Smooth muscle cell (in vitro differentiated cells): ENCODE measurements around the gene C9orf50. TPM values are rescaled to one million over a fixed set of nuclear protein-coding genes. Genes with fewer than 3 reads are reported as not detected.

Experiments
- DNase-seq: peaks from one replicate; lab custom pipeline; 2025; ENCODE audit not compliant: unreplicated experiment; lab: John Stamatoyannopoulos, UW
- H2AFZ ChIP-seq: fragments of 200-600 bp; sonication (generic); 2 replicates; pipeline ENCODE4 v1.6.0; 2016; ENCODE audit warnings: antibody characterized with exemption, low read depth, mild to moderate bottlenecking
- H3F3A ChIP-seq: fragments of 200-600 bp; sonication (generic); 2 replicates; pipeline ENCODE4 v1.6.0; 2017; ENCODE audit warnings: antibody characterized with exemption, low read depth
- H3K27ac ChIP-seq: fragments of 200-600 bp; sonication (generic); 2 replicates; pipeline ENCODE4 v1.5.1; 2016; ENCODE audit warnings: low read depth, mild to moderate bottlenecking
- H3K27me3 ChIP-seq: fragments of 200-600 bp; sonication (generic); 2 replicates; pipeline ENCODE4 v1.6.1; 2016; ENCODE audit warnings: low read depth, mild to moderate bottlenecking
- H3K36me3 ChIP-seq: fragments of 200-600 bp; sonication (generic); 2 replicates; pipeline ENCODE4 v1.5.1; 2016; ENCODE audit warnings: low read depth
- H3K4me1 ChIP-seq: fragments of 200-600 bp; sonication (generic); 2 replicates; pipeline ENCODE4 v1.5.1; 2016; ENCODE audit warnings: low read depth
- H3K4me2 ChIP-seq: fragments of 200-600 bp; sonication (generic); 2 replicates; pipeline ENCODE4 v1.6.0; 2016; ENCODE audit warnings: mild to moderate bottlenecking
- H3K4me3 ChIP-seq: fragments of 200-600 bp; sonication (generic); 2 replicates; pipeline ENCODE4 v1.5.1; 2016; ENCODE audit warnings: mild to moderate bottlenecking
- H3K79me2 ChIP-seq: fragments of 200-600 bp; sonication (generic); 2 replicates; pipeline ENCODE4 v1.6.0; 2016; ENCODE audit warnings: low read depth, mild to moderate bottlenecking
- H3K9ac ChIP-seq: fragments of 200-600 bp; sonication (generic); 2 replicates; pipeline ENCODE4 v1.6.0; 2016; ENCODE audit warnings: low read depth
- H3K9me3 ChIP-seq: fragments of 200-600 bp; sonication (generic); replicated peaks from 2 replicates; pipeline ENCODE4 v1.5.1; 2016; ENCODE audit warnings: low read depth
- H4K20me1 ChIP-seq: fragments of 200-600 bp; sonication (generic); 2 replicates; pipeline ENCODE4 v1.6.0; 2016; ENCODE audit warnings: low read depth
- WGBS: methylation state at CpG from one replicate; pipeline ENCODE4 v1.1.7; 2016; ENCODE audit warnings: low lambda C conversion rate; 5-methylcytosine and 5-hydroxymethylcytosine counted together
- polyA plus RNA-seq: library from polyadenylated mRNA; unstranded; fragments of >200 nt; fragmentation: Nextera tagmentation; extraction: Ambion mirVana; gene quantifications from 2 replicates; pipeline ENCODE4 v1.2.1, GENCODE V29; 2016
- total RNA-seq: library from RNA; depleted of rRNA; stranded (reverse); fragments of >200 nt; gene quantifications from 2 replicates; pipeline ENCODE4 v1.2.3, GENCODE V29; 2014
- TF ChIP-seq, protein P1 (sequence below): fragments of 200-600 bp; sonication (generic); IDR thresholded peaks from 2 replicates; pipeline ENCODE4 v1.5.1; 2017; ENCODE audit warnings: borderline replicate concordance, mild to moderate bottlenecking, antibody characterized with exemption; ENCODE audit not compliant: insufficient read depth, poor library complexity, severe bottlenecking

The C9orf50 gene
- total and polyA plus RNA-seq, 2 experiments from 2014 or later, result 0.59 TPM; not detected in 1

DNA sequence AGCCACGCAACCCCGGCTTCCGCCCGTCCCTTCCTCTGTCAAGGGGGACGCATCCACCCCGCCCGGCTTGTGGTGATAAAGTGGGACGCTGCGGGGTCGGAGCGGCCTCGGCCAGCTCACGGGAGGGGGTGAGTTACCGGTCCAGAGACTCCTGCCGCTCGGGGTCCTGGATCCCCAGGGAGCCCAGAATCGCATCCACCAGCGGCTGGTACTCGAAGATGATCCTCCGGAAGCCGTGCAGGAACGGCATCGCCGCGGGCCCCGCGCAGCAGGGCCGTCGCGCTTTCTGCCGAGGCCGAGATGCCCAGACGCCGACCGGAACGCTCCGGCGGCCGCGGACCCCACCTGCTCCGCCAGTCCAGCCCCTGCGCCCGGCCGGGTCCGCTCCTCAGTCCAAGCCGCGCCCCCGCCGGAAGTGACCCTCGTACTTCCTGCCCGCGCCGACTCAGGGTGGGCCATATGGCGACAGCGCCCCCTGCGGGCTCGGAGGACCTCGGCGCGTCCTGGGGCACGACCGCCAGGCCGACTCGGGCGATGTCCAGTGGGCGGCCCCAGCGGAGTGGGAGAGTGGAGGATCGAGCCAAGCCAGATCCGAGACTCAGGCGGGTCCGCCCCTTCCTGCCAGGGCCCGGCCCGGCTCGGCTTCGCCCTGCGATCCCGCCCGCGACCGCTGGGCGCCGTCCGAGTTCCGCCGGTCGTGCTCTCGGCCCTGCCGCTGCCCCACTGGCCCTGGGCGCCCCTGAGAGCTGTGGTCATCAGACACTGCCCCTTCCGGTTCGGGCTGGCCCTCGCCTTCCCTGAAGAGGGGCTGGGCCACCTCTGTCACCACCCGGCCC is 21.1 kb upstream of the C9orf50 start, which contains the start of gene ASB6:
ASB6 (minus strand) TSS at position 402 of the 836 bp plus-strand sequence; CDS start at position 250, 152 bp downstream.
- peak within 1 kb of the TSS; percentile 55 for H3K27ac ChIP-seq
- peaks cover 8% of the 10 kb centered on the region for H3K4me1 ChIP-seq
- H3K9me3 ChIP-seq, result no peaks in the 10 kb centered on the region
- TF ChIP-seq, protein P1, sequence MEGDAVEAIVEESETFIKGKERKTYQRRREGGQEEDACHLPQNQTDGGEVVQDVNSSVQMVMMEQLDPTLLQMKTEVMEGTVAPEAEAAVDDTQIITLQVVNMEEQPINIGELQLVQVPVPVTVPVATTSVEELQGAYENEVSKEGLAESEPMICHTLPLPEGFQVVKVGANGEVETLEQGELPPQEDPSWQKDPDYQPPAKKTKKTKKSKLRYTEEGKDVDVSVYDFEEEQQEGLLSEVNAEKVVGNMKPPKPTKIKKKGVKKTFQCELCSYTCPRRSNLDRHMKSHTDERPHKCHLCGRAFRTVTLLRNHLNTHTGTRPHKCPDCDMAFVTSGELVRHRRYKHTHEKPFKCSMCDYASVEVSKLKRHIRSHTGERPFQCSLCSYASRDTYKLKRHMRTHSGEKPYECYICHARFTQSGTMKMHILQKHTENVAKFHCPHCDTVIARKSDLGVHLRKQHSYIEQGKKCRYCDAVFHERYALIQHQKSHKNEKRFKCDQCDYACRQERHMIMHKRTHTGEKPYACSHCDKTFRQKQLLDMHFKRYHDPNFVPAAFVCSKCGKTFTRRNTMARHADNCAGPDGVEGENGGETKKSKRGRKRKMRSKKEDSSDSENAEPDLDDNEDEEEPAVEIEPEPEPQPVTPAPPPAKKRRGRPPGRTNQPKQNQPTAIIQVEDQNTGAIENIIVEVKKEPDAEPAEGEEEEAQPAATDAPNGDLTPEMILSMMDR, result peak; percentile 96
- H3K79me2 ChIP-seq, result peaks cover 26% of the 10 kb centered on the region
- peaks cover 2% of the 10 kb centered on the region for H3F3A ChIP-seq
- DNase-seq, result peak; percentile 98
- H4K20me1 ChIP-seq, result peaks cover 32% of the 10 kb centered on the region
- H3K4me2 ChIP-seq, result peak within 1 kb of the TSS; percentile 96
- no peaks in the 10 kb centered on the region for H3K36me3 ChIP-seq
- peak within 1 kb of the TSS; percentile 88 for H3K9ac ChIP-seq
- no peak within 1 kb of the TSS for H2AFZ ChIP-seq
- H3K27me3 ChIP-seq, result no peaks in the 10 kb centered on the region
- under 1% methylated on average over 73 of the region's 93 CpGs for WGBS
- H3K4me3 ChIP-seq, result peak within 1 kb of the TSS; percentile 94

DNA sequence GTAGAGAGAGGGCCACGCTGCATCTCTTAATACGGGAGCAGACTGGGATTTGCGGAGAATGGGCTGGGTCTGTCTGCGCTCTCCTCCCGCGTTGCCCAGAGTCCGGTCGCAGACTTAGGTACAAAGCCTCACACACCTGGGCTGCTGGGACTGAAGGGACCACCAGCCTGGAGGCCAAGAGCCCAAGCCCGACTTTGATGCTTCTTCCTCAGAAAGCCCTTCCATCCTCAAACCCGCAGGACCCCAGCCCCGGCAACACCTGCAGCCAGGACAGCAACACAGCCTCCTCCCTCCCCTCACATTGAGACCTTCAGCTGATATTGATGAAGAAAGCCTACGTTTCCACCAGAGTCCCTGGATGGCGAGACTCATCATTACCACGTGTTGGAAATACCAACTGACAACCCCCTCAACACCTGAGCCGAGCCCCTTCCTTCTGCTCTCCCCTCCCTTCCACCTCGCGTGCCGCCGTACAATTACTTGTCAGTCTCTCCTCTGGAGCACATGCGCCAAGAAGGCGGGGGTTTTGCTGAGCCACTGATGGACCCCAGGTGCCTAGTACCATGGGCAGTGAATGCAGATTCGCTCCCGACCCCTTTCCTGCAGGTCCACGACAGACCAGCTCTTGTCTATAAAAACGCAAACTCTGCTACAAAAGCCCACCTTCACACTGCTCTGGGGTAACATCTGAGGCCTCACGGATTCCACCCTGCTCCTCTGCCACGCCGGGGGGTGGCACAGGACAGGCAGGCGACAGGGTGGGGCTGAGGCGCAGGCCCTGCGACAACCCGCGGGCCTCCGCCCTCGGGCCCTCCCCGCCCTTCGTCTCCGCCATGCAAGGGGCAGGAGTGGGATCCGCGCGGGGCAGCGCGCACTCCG is 20.2 kb upstream of the C9orf50 start:
- peak overlapping the region; percentile 88 for H3K9ac ChIP-seq
- peaks cover 38% of the 10 kb centered on the region for H4K20me1 ChIP-seq
- no peaks in the 10 kb centered on the region for H3K36me3 ChIP-seq
- WGBS, result 34% methylated on average over 38 of the region's 44 CpGs
- H3K4me1 ChIP-seq, result peaks cover 8% of the 10 kb centered on the region
- H3K9me3 ChIP-seq, result no peaks in the 10 kb centered on the region
- no peaks in the 10 kb centered on the region for H3K27me3 ChIP-seq
- TF ChIP-seq, protein P1, result no peak
- DNase-seq, result no peak
- H3K79me2 ChIP-seq, result peaks cover 26% of the 10 kb centered on the region
- peak overlapping the region; percentile 55 for H3K27ac ChIP-seq
- H3K4me2 ChIP-seq, result peak overlapping the region; percentile 96
- no peak overlapping the region for H2AFZ ChIP-seq
- peak overlapping the region; percentile 94 for H3K4me3 ChIP-seq
- H3F3A ChIP-seq, result peaks cover 5% of the 10 kb centered on the region

DNA sequence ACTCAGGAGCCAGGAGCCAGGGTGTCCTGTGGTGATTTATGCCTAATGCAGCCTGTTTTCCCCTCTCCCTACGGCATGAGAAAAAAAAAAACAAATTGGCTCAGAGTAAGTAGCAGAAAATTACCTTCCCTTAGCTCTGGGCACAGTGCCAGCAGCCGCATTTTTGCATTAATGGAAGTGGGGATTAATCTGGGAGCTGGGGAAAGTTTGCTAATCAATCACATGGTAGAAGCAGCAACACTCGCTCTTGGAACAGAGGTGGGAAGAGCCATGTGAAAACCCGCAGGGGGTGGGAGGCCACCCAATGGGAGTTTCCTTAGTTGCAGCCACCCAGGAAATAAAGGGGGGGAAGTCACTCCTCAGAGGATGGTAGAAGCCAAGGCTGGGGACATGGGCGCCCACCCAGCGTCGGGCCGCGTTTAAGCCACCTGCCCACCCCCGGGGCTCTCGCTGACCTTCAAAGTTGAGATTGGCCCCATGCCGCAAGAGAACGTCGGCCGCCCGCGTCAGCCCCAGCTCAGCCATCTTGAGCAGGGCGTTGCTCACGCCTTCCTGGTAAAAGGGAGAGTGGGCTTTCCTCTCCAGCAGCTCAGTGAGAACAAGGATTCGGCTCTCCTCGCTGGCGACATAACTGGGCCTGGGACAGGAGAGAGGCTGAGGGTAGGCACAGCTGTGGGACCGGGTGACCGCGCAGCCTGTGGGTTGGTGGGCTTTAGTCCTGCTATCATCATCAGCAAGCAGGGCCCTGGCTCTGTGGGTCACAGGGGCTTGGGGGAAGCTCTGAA is 19.4 kb upstream of the C9orf50 start:
- peak overlapping the region; percentile 16 for H3K27ac ChIP-seq
- H3K4me1 ChIP-seq, result peaks cover 8% of the 10 kb centered on the region
- no peaks in the 10 kb centered on the region for H3K9me3 ChIP-seq
- DNase-seq, result no peak
- peaks cover 5% of the 10 kb centered on the region for H3F3A ChIP-seq
- 95% methylated on average over 25 of the region's 25 CpGs for WGBS
- H3K4me2 ChIP-seq, result peak overlapping the region; percentile 96
- H3K36me3 ChIP-seq, result no peaks in the 10 kb centered on the region
- peaks cover 45% of the 10 kb centered on the region for H4K20me1 ChIP-seq
- peaks cover 26% of the 10 kb centered on the region for H3K79me2 ChIP-seq
- H3K9ac ChIP-seq, result no peak overlapping the region
- no peak overlapping the region for H2AFZ ChIP-seq
- TF ChIP-seq, protein P1, result no peak
- peak overlapping the region; percentile 94 for H3K4me3 ChIP-seq
- H3K27me3 ChIP-seq, result no peaks in the 10 kb centered on the region
